Measurements from ENCODE around the gene NUP35. TPM values are rescaled to one million over a fixed set of nuclear protein-coding genes. Genes with fewer than 3 reads are reported as not detected.

The NUP35 gene
- polyA plus RNA-seq (2013, experiment 1 of 2; ENCODE audit: insufficient read length) = 16.8 TPM
- 4.4 TPM for polyA plus RNA-seq (2013, experiment 2 of 2; ENCODE audit: insufficient read length)

GRCh38 chr2:183124222-183124956 lies at the start of gene NUP35:
TSS of gene NUP35 (plus strand) at chr2:183124443. CDS start at chr2:183124458, 15 bp downstream.
- peak; percentile 88 for DNase-seq

DNA sequence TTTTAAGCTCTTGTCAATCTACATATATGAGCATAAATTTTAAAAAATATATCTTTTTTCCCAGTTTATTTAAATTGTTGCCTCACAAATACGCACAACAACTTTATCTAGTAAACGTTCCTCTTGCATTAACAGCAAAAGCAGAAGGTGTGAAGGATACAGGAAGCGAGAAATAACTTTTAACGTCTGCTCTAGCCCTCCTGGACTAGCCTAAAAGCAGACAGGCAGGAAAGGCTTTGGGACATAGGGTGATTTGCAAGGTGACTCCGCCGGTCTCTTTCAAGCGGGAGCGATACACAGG lies 46.1 kb upstream of the NUP35 start:
- no peak for DNase-seq

GRCh38 chr2:183078464-183079138 lies 45.6 kb upstream of the NUP35 start, which contains the start of gene DUSP19:
TSS of gene DUSP19 (plus strand) at chr2:183078747. CDS start at chr2:183078934, 187 bp downstream.
- peak; percentile 87 for DNase-seq

DNA sequence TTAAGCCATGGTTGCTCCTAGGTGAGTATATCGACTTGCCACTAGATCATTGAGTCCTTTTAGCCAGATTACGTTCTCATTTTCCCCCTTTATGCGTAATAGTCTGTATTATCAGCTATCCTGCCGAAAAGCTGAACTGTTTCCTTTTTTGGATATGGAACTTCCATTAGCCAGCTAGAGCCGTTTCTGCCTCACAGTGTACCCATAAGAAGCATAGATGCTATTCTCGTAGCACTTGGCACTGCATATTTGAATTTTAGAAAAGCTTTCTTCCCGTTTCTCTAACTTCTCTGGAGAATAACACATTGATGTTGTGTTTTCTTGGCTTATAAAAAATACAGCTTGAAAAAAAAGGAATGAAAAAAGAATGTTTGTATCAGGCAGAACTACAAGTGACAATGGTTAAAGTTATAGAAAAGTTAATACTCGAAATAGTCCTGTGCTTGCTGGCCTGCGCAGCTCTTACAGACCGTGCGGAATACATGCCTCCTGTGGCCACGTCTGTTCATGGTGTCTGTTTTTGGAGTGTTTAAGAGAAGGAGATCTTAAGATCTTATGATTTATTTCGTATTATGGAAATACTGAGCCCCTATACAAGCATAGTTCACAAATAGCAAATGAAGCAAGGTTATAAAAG lies 45.0 kb upstream of the NUP35 start:
- no peak for DNase-seq

GRCh38 chr2:183081911-183082310 lies 42.3 kb upstream of the NUP35 start:
- DNase-seq = no peak

DNA sequence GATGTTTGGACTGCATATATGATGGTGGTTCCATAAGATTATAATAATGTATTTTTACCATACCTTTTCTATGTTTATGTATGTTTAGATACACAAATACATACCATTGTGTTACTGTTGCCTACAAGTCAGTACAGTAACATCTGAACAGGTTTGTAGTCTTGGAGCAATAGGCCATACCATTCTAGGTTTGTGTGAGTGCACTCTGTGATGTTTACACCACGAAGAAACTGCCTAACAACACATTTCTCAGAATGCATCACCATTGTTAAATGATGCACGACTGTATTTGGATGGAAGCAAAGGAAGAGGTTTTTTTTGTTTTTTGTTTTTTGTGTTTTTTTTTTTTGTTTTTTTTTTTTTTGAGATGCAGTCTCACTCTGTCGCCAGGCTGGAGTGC lies 36.2 kb upstream of the NUP35 start:
- no peak for DNase-seq

DNA sequence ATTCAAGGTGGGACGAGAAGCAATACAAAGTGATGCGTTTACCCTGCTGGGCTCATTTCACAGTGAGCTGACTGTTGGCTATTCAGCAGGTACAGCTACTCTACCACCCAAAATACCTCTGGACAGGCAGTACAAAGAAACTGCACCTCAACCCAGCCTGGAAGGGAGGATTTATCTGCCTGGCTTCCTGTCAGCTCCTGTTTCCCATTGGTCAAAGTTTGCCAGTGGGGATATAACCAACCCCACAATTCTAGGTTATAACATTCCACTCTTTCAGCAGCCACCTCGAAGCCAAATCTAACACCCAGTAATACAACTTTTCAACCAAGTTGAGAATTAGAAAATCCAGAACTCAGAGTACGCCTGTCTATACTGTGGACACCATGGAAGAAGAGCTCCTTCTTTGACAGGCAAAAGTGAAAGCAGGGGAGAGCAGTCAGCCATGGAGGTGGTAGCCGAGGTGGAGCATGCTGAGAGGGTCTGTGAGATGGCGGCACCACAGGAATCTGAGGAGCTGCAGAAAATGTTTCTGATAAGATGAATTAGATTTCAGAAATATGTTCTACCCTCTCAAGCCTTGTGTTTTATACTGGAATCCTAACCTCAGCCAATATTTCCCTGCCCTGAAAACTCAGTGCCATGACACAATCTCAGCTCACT lies 34.9 kb upstream of the NUP35 start:
- no peak for DNase-seq

GRCh38 chr2:183091318-183091953 lies 32.8 kb upstream of the NUP35 start:
- no peak for DNase-seq

DNA sequence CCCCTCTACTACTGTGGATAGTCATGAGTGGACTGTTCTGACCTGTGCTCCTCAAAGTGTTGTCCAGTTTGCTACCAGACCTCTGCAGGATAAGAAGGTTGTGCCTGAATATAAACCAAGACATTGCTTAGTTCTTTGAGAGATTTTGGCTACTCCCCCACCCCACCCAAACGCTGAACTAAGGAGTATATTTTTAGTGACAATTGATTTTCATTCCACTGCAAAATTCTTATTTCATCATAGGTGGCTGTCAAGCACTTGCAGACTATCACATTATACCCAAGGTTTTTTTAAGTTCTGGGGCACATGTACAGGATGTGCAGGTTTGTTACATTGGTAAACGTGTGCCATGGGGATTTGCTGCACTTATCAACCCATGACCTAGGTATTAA lies 32.3 kb upstream of the NUP35 start:
- DNase-seq = no peak

DNA sequence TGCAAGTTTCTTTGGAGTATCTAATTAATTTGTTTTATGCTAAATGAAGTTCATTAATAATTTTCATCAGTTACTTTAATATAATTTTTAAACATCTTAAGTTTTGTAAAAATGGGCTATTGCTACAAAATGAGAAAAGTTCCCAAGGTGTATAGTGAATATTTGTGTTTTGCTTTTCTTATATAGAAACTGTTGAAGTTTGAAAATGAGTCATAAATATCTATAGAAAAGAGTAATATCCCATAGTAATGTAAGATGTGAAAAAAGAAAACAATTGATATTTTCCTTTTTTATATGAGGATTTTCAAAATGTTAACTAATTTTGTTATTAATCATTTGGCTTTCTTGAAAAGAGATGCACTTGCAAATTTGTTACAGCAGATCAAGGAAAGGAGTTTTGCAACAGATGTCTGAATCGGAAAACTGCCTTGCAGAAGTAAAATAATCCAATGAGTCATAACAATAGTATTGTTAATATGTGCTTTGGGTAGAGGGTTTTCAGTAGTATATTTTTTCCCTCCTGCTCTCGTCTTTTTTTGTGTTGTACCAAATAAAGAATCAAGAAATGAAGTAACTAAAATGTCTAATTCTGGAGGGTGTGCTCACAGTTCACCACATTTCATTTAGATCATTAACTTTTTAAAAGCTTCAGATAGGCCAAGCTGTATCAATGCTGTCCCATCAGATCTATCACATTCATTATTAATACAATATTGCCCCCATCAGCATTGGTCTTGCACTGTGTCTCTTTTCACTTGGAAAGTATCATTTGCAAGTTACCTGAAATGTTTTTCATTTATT lies 30.2 kb upstream of the NUP35 start:
- DNase-seq = peak; percentile 53

- DNase-seq = peak; percentile 51
Measured at GRCh38 chr2:183105402-183106134, 18.7 kb upstream of the NUP35 start.

- no peak for DNase-seq
Measured at GRCh38 chr2:183112577-183112976, 11.7 kb upstream of the NUP35 start.

DNA sequence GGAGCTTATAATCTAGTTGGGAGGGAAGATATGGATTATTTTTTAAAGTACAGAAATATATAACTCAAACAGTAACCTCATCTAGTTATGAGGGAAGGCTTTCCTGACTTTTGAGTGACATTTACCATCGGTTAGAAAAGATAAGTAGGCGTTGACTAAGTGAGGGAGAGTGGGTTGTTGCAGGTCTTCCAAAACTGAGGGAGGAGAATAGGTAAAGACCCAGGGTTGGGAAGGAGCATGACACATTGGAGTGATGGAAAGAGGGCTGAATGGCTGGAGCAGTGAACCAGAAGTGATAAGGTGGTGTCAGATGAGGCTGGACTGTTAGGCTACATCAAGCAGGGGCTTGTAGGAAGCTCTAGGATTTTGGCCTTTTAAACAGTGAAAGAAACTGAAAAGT lies 10.6 kb upstream of the NUP35 start:
- DNase-seq = no peak

DNA sequence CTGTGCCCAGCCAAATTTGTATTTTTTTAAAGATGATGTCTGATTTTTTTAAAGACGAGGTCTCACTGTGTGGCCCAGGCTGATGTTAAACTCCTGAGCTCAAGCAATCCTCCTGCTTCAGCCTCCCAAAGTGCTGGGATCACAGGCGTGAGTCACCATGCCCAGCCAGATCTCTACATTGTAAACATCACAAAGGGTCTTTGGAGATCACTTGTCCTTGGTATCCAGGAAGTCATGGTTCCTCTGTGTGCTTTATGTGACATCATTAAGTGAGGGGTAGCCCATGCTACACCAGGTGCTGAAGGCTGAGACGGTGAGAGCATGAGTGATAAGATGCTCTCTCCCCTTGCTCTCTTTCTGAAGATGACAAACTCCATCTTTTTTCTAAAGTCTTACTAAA lies 7.0 kb upstream of the NUP35 start:
- DNase-seq = no peak

DNA sequence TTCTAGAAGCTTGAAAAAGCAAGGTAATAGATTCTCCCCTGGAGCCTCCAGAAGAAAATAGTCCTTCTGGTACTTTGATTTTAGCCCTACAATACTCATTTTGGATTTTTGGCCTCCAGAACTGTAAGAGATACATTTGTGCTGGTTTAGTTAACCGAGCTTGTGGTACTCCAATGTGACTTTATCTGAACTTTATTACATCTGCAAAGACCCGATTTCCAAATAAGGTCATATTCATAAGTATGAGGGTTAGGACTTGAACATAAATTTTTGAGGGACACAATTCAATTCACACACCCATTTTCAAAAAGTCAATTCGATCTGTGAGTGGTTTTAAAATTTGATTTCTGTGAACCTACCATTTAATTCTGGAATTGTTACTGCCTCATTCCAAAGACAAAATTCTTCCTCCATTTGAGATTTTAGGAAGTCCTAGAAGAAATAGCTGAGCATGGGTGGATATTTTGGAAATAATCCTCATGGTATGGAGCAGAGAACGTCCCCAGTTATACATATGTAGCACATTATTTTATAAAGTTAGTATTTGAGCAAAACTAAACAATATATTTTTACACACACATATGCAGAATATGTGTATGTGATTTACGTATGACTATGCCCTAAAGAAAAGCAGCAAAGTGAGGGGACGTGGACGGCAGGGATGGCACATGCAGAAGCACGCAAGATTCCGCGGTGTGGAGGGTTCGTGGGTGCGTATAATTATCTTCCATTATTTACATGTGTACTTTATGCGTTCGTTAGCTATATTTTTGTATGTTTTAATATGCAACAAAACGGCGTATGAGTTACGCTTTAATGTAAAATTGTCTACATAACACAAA lies 905 bp upstream of the NUP35 start:
- no peak for DNase-seq

- DNase-seq = no peak
Measured at GRCh38 chr2:183123959-183124221, 353 bp upstream of the NUP35 start.

DNA sequence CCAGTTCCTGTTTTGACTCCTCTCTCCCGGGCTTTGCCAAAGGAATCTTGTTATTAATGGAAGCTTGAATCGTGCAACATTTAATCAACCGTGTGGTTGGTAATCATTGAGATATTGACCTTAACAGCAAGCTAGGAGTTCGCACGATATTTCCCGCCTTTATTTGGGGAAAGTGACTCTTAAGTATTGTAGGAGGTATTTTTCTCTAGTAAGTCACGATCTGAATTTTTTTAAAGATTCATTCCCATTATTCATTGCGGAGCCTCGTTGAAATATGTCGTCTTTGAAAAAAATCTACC lies 663 bp downstream of the NUP35 start:
- no peak for DNase-seq

GRCh38 chr2:183125659-183126341 lies 1.6 kb downstream of the NUP35 start:
- DNase-seq = no peak

- no peak for DNase-seq
Measured at GRCh38 chr2:183126635-183127034, 2.4 kb downstream of the NUP35 start.

DNA sequence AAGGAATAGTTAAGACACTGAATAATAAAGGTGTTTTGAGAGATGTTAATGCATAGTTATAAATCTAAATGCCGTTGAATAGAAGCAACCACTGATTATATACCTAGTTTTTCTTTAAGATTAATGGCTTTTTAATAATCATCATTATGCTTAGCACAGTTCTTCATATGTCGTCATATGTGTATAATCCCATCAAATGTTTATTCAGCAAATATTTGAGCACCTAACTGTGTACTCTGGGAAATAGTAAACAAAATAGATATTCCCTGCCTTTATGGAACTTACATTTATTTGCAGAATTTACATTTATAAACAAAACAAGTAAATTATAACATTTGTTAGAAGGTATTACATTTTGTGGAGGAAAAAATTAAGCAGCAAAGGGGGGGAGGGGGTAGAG lies 9.8 kb downstream of the NUP35 start:
- no peak for DNase-seq
